ENCODE data around the gene EPS8L3. TPM values are rescaled to one million over a fixed set of nuclear protein-coding genes. Genes with fewer than 3 reads are reported as not detected.

EPS8L3 gene
- total RNA-seq, 1 donor from 2014 or later: not detected

DNA sequence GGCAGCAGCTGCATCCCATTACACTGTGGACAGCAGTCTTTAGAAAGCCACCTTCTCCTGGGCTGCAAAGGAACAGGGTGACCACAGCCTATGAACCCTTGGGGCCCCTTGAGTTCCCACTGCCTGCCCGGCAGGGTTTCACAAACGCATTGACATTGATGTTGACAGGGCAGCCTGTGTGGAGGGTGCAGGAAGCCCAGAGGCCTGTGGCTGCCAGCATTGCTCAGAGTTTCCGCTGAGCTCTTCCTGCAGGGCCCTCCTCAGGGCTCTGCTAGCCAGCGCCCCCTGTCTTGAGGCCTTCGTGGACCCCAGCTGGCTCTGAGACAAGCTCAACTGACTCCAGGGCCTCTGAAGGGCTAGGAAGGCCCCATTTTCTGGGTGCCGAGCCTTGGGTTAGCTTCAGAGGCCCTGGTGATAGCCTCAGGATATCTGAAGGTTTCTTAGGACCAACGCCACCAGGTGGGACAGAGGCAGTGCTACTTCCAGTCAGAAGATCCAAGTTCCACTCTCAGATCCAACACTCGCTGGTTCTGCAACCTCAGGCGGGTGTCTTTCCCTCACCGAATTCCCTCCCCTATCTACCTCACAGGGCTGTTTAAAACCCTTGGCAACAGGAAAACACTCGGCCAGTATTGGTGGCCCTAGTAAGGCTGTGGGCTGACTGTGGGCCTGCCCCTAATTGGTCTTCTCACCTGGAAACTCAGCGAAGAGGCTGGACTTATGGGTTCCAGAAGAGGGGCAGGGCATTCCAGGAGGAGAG lies 27.2 kb upstream of the EPS8L3 start:
- H3K36me3 Mint-ChIP-seq (ENCODE audit: low read depth): no peaks in the 10 kb centered on the region
- no peak overlapping the region for H3K4me3 Mint-ChIP-seq
- no peaks in the 10 kb centered on the region for H3K9me3 Mint-ChIP-seq
- no peak overlapping the region for H3K27ac Mint-ChIP-seq (ENCODE audit: unreplicated experiment)
- TF ChIP-seq, protein P1, sequence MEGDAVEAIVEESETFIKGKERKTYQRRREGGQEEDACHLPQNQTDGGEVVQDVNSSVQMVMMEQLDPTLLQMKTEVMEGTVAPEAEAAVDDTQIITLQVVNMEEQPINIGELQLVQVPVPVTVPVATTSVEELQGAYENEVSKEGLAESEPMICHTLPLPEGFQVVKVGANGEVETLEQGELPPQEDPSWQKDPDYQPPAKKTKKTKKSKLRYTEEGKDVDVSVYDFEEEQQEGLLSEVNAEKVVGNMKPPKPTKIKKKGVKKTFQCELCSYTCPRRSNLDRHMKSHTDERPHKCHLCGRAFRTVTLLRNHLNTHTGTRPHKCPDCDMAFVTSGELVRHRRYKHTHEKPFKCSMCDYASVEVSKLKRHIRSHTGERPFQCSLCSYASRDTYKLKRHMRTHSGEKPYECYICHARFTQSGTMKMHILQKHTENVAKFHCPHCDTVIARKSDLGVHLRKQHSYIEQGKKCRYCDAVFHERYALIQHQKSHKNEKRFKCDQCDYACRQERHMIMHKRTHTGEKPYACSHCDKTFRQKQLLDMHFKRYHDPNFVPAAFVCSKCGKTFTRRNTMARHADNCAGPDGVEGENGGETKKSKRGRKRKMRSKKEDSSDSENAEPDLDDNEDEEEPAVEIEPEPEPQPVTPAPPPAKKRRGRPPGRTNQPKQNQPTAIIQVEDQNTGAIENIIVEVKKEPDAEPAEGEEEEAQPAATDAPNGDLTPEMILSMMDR (conservative IDR thresholded peaks at IDR 0.05): peak; percentile 19
- no peak for DNase-seq (ENCODE audit: low read depth, low spot score)
- H3K27me3 Mint-ChIP-seq (ENCODE audit: low read depth): no peaks in the 10 kb centered on the region
- H3K4me1 Mint-ChIP-seq: peaks cover 43% of the 10 kb centered on the region

DNA sequence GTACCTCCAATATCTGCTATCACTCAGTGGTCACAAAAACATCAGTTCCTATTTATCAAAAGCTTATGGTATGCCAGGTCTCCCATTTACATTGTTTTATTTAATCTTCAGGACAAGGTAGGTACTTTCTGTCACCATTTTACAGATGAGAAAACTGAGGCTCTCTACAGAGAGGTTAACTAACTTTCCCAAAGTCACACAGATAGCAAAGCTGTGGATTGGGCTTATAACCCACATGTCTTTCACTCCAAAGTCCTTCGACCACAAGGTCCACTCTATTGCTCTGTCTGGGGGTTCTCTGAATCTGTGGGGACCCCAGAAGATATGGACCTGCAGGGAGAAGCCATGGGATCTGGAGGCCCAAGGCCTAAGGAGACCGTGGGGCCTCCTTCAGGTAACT lies 26.6 kb upstream of the EPS8L3 start:
- no peak for DNase-seq (ENCODE audit: low read depth, low spot score)
- TF ChIP-seq, protein P1 (conservative IDR thresholded peaks at IDR 0.05): no peak
- H3K9me3 Mint-ChIP-seq: no peaks in the 10 kb centered on the region
- no peak overlapping the region for H3K27ac Mint-ChIP-seq (ENCODE audit: unreplicated experiment)
- peaks cover 43% of the 10 kb centered on the region for H3K4me1 Mint-ChIP-seq
- H3K4me3 Mint-ChIP-seq: no peak overlapping the region
- no peaks in the 10 kb centered on the region for H3K36me3 Mint-ChIP-seq (ENCODE audit: low read depth)
- H3K27me3 Mint-ChIP-seq (ENCODE audit: low read depth): no peaks in the 10 kb centered on the region

DNA sequence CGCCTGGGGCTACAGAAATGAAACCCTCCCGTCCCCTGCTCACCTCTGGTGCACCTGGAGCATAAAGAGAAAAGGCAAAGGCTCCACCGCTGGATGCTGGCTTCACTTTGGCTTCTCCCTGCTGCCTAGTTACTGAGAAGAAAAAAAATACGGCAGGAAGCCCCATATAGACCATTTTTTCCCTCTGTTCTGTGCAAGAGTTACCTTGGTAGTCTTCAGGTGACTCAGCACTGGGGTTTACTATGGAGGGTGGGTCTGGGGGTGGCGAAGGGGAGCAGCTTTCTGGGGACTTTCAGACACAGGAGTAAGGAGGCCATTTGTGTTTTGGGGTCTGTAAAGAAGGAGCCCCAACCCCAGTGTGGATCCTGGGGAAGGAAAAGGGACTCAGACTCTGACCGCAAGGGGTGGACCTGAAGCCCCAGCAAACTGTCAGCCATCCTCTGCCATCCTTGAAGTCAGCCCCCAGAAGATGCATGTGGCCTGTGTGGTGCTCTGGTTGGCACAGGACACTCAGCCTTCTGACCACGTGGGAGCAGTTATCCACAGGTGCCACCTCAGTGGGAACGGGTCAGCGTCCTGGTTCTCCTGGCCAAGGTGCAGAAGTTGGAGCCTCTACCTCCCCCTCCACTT lies 25.9 kb upstream of the EPS8L3 start:
- DNase-seq (ENCODE audit: low read depth, low spot score): no peak
- H3K27me3 Mint-ChIP-seq (ENCODE audit: low read depth): no peaks in the 10 kb centered on the region
- peaks cover 39% of the 10 kb centered on the region for H3K4me1 Mint-ChIP-seq
- no peaks in the 10 kb centered on the region for H3K9me3 Mint-ChIP-seq
- TF ChIP-seq, protein P1 (conservative IDR thresholded peaks at IDR 0.05): no peak
- no peaks in the 10 kb centered on the region for H3K36me3 Mint-ChIP-seq (ENCODE audit: low read depth)
- H3K27ac Mint-ChIP-seq (ENCODE audit: unreplicated experiment): peak overlapping the region; percentile 57
- H3K4me3 Mint-ChIP-seq: no peak overlapping the region

DNA sequence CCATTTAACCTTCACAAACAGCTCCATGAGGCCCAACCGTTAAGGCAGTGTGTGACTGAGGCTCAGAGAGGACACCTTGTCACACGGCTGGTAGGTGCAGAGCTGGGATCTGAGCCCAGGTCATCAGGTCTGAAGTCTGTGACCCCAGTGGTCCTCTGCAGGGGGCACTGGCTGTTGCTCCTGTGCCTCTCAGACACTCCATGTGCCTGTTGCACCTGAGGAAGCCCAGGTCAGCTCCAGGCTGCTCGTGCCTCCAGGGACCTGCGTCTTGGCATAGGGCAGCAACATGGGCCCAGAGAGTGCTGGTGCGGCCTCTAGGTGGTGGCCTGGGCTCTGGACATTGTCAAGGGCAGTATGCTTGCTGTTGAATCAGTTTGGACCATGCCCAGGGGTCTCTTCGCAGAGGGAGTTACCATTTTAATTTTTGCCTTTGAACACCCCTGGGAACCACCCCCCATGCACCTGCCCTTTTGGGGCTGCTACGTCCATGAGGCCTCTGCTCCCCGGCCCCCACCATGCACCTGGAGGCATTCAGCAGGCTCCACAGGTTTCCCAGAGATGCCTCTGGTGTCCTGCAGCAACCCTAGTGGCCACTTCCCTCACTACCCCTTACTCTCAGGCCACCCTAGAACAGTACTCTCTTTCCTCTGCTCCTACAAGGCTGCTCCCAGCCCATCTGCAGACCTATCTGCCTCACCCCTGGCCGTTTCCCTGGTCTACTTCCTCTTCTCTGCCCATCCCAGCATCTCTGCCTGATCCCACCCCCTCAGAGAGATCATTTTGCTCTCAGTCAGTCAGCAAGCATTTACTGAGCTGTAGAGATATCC lies 25.2 kb upstream of the EPS8L3 start:
- H3K4me1 Mint-ChIP-seq: peaks cover 34% of the 10 kb centered on the region
- no peaks in the 10 kb centered on the region for H3K27me3 Mint-ChIP-seq (ENCODE audit: low read depth)
- TF ChIP-seq, protein P1 (conservative IDR thresholded peaks at IDR 0.05): peak; percentile 55
- H3K4me3 Mint-ChIP-seq: no peak overlapping the region
- DNase-seq (ENCODE audit: low read depth, low spot score): no peak
- no peaks in the 10 kb centered on the region for H3K36me3 Mint-ChIP-seq (ENCODE audit: low read depth)
- peak overlapping the region; percentile 57 for H3K27ac Mint-ChIP-seq (ENCODE audit: unreplicated experiment)
- H3K9me3 Mint-ChIP-seq: no peaks in the 10 kb centered on the region

DNA sequence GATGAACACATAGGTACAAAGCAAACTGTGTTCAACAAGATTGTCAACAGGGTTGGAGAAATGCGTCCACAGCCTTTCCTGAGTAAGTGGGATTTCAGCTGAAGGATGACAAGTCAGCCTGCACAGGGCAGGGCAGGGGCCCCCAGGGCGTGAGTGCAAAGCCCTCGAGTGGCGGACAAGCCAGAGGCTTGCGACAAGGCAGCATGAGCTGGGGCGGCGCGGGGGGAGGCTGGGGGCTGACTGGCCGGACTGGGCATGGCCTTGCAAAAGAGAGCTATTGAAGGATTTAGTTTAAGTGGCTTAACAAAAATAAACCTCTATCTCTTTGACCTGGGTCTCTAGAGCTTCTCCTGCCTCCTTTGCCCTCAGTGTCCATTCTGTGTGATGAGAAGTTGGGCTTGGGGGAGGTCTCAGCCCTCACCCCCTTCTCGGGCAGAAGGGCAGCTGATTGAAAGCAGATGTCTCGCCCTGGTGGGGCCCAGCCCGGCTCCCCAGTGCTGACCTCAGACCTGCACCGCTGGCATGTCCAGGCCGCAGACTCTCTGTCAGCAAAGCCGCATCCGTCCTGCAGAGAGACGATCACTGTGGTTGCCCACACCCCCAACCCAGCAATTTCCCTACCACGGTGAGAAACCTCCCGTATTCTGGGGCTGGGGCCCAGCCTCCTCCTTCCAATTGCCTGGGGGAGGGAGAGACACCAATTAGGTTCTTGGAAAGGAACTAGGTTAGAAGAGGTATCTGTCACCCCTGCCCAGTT lies 24.3 kb upstream of the EPS8L3 start:
- Mint-ChIP-seq H3K4me1 (peaks cover 28% of the 10 kb centered on the region), H3K4me3 (no peak overlapping the region), H3K36me3 (ENCODE audit: low read depth) (no peaks in the 10 kb centered on the region), H3K27ac (ENCODE audit: unreplicated experiment) (no peak overlapping the region), H3K27me3 (ENCODE audit: low read depth) (no peaks in the 10 kb centered on the region), H3K9me3 (no peaks in the 10 kb centered on the region)
- TF ChIP-seq, protein P1 (conservative IDR thresholded peaks at IDR 0.05): no peak
- no peak for DNase-seq (ENCODE audit: low read depth, low spot score)

Data from neural crest cell (in vitro differentiated cells).